ENCODE data around the gene DSG4.

DNA sequence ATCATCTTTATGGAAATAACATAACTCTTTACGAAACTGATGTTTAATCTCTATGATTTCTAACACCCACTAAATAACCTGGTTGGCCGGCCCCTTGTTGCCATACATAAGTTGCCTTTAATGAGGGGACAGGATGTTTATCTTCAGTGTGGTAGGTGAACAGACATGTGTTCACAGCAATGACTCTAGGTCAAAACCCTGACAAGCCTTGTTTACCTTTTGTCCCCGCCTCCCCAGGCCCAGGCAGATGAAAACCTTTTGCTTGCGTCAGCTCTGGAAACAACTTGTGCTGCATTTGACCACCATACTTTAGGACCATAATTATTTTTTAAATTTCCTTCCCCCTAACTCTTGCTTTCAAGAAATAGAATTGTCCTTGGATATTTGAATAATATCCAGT lies 2.9 kb upstream of the DSG4 start:
- TF ChIP-seq, protein P1, sequence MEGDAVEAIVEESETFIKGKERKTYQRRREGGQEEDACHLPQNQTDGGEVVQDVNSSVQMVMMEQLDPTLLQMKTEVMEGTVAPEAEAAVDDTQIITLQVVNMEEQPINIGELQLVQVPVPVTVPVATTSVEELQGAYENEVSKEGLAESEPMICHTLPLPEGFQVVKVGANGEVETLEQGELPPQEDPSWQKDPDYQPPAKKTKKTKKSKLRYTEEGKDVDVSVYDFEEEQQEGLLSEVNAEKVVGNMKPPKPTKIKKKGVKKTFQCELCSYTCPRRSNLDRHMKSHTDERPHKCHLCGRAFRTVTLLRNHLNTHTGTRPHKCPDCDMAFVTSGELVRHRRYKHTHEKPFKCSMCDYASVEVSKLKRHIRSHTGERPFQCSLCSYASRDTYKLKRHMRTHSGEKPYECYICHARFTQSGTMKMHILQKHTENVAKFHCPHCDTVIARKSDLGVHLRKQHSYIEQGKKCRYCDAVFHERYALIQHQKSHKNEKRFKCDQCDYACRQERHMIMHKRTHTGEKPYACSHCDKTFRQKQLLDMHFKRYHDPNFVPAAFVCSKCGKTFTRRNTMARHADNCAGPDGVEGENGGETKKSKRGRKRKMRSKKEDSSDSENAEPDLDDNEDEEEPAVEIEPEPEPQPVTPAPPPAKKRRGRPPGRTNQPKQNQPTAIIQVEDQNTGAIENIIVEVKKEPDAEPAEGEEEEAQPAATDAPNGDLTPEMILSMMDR (IDR thresholded peaks at IDR 0.05 in 2 of 3, conservative IDR thresholded peaks at IDR 0.05 in 1 of 3; ENCODE audit: borderline replicate concordance in 1 of 3, insufficient read depth in 1 of 3, low read depth in 2 of 3, low read length in 2 of 3), result no peak
- TF ChIP-seq ZFX (IDR thresholded peaks at IDR 0.05) (no peak), POLR2A (IDR thresholded peaks at IDR 0.05; ENCODE audit: borderline replicate concordance, extremely low read depth, insufficient read depth, insufficient read length) (no peak), CEBPB (IDR thresholded peaks at IDR 0.05; ENCODE audit: low read depth) (no peak)
- TF ChIP-seq, protein P2, sequence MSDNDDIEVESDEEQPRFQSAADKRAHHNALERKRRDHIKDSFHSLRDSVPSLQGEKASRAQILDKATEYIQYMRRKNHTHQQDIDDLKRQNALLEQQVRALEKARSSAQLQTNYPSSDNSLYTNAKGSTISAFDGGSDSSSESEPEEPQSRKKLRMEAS (IDR thresholded peaks at IDR 0.05), result no peak
